Stimulated activated CD4-positive, alpha-beta T cell treated with anti-CD3 and anti-CD28 coated beads, Interleukin-12 subunit alpha, Interleukin-12 subunit beta, amount 100 ng/mL, for 4 hours (primary cell): ENCODE data around the gene NFIL3.
"Not testable (repeated sequence)": the region's sequence is repeated elsewhere in the genome, so short reads cannot be mapped to it uniquely, and the experiment has no call there.

Experiments used
- DNase-seq: peaks from one replicate; pipeline ENCODE4 v3.0.0-alpha.2; 2020

The NFIL3 gene, protein sequence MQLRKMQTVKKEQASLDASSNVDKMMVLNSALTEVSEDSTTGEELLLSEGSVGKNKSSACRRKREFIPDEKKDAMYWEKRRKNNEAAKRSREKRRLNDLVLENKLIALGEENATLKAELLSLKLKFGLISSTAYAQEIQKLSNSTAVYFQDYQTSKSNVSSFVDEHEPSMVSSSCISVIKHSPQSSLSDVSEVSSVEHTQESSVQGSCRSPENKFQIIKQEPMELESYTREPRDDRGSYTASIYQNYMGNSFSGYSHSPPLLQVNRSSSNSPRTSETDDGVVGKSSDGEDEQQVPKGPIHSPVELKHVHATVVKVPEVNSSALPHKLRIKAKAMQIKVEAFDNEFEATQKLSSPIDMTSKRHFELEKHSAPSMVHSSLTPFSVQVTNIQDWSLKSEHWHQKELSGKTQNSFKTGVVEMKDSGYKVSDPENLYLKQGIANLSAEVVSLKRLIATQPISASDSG

DNA sequence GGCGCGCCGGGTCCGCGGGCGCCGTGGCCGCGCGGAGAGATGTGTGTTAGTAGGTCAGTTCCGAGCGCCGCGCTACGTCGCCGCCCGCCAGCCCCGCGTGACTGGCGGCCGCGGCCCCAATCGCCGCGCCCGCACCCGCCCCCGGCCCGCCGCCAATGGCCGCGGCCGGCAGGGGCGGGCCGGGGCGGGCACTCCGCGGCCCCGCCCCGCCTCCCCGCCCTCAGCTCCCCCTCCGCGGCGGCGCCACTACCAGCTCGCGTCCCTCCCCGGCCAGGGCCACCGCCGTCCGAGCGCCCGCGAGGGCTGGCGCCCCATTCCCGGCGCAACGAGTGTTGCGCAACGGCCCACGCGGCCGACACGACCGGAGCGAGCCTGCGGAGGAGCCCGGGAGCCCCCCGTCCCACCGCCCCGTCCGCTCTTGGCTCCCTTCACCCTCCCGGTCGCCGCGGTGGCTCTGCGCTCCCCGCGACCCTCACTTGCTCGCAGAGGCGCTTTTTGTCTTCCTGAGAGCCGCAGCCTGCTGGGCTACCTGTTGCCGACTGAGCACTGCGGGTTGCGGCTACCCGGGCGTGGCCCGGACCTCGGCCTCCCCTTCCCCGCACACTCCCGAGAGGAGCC is at the start of gene NFIL3:
Gene NFIL3 (minus strand): TSS at position 48 of the 618 bp plus-strand sequence. CDS start 13,098 bp downstream, outside the sequence.
- peak; percentile 69 for DNase-seq

DNA sequence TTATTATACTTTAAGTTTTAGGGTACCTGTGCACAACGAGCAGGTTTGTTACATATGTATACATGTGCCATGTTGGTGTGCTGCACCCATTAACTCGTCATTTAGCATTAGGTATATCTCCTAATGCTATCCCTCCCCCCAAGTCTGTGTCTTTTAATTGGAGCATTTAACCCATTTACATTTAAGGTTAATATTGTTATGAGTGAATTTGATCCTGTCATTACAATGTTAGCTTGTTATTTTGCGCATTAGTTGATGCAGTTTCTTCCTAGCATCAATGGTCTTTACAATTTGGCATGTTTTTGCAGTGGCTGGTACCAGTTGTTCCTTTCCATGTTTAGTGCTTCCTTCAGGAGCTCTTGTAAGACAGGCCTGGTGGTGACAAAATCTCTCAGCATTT is 47.9 kb upstream of the NFIL3 start:
- not testable (repeated sequence) for DNase-seq

DNA sequence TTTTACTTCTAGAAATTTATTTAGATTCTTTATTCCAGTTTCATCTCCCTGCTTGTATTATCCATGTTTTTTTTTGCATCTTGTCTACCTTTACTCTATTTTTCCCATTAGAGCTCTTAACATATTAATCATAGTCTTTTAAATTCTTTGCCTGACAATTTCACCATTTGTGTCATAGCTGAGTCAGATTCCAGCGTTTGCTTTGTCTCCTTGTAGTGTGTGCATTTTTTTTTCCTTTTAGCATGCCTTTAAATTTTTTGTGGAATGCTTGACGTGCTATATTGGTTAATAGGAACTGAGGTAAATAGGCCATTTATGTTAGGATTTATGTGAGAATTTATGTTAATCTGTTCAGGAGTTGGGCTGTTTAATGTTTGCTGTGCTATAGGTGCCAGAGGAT is 41.8 kb upstream of the NFIL3 start:
- DNase-seq: no peak

DNA sequence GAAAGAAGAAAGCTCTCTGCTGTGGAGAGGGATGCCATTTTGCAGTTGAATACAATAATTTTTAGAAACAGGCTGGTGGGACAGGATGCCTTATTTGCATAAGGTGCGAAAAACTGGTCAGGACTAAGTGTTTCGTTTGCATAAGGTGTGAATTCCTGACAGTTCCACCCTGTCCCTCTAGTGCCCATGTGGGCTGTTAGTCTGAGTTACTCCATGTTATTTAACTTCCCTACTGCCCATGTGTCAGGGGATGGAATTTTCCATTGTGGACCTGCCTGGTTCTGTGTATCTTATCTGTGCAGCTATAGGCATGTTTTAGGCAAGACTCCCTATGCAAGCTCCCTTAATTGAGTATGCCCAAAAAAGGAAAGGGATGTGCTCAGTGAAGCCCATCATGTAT is 35.3 kb upstream of the NFIL3 start:
- no peak for DNase-seq

DNA sequence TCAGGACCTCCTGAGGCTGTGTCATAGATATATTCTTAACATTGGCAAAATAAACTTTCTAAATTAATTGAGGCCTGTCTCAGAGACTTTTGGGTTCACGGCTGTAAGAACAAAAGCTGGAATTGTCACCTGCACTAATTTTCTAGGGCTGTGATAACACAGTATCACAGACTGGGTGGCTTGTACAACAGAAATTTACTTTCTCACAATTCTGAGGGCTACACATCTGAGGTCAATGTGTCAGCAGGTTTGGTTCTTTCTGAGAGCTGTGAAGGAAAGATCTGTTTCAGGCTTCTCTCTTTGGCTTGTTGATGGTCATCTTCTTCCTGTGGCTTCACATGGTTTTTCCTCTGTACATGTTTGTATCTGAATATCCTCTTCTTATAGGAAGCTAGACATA is 29.2 kb upstream of the NFIL3 start:
- no peak for DNase-seq

DNA sequence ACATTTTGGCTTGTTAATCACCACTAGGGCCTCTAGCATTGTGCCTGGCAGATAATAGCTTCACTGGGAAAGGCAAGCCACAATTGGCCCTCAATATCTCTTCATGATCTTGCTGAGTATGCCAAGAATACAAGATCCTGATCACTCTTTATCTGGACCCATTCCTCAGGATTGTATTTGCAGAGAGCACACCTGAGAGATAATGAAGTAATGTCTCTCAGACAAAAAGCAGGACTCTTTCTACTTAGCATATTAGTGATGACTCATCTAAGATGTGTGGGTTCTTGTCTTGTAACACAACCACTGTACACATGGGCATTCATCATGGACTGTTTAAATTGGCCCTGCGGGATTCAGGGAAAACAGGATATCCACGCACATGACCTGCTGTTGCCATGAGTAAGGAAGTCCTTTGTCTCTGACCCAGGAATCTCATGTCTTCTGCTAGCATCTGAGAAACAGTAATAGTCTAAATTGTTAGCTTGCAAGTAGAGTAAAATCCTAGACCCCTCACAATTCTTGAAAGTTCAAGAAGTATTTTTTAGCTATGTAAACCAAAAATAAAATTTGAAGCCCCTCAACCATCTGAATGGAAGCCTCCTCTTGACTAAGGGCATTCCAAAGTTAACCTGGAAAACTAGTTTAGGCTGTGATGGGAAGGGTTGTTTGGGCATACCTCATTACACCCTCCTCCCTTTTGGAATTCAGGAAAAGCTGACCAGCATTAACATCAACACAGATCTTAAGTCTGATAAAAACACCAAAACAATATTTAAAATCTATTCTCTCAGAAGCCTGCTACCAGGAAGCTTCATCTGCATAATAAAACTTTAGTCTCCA is 28.0 kb upstream of the NFIL3 start:
- no peak for DNase-seq

DNA sequence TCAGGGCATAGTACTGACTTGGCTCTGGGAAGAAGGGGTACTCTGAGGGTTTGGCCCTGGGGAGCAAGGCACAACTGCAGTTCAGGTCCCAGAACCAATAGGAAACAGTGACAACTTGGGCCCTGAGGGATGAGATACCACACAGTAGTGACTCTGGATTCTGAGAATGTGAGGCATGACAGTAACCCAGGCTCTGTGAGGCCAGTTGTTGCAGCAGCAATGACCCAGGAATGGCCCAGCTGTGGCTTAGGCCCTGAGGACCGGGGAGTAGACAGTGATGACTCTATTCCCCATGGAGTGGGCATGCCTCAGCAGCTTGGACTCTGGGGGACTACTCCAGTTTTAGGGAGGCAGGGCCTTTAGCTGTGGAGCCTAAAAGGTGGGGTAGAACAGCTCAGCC is 21.5 kb upstream of the NFIL3 start:
- no peak for DNase-seq

DNA sequence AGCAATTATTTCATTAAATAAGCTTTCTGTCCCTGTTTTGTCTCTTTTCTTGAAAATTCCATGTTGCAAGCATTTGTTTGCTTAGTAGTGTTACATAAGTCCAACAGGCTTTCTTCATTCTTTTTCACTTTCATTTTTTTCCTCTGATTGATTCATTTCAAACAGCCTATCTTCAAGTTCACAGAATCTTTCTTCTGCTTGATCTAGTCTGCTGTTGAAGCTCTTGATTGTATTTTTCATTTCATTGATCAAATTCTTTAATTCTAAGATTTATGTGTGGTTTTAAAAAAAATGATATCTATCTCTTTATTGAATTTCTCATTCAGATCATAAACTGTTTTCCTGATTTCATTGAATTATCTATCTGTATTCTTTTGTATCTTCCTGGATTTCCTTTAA is 20.4 kb upstream of the NFIL3 start:
- DNase-seq: no peak

DNA sequence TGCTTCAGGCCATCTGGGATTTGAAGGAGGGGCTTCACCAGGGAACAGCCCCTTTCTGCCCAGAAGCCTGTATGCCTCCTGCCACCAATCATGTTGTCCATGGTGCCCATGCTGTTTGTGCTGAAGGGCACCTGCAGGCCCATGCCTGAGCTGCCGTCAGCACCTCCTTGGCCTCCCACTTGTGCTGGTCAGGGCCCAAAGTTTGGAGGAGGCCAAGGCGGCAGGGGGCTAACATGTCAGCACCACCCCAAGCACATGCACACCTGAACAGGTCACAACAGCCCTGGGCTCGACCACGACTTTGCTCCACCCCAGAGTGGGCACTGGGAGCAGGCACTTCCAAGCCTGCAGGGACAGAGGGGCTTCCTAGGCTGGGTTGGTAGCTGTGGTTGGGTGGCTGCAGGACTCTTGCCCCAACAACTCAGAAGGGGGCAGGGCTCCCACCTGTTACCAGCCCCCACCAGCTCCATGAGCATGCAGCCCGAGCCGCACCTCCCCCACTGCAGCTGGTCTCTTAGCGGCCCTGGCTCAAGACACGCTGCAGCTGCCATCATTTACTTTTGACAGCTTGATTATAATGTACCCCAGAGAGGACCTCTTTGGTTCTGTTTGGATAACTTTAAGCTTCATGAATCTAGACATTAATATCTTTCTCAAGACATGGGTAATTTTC is 19.8 kb upstream of the NFIL3 start:
- no peak for DNase-seq

DNA sequence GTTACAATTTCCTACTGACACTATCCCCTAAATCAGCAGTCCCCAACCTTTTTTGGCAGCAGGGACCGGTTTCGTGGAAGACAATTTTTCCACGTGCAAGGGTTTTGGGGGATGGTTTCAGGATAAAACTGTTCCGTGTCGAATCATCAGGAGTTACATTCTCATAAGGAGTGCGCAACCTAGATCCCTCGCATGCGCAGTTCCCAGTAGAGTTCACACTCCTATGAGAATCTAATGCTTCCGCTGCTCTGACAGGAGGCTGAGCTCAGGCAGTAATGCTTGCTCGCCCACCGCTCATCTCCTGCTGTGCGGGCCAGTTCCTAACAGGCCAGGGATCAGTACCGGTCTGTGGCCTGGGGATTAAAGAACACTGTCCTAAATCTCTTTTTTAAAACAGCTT is 13.2 kb upstream of the NFIL3 start:
- no peak for DNase-seq

DNA sequence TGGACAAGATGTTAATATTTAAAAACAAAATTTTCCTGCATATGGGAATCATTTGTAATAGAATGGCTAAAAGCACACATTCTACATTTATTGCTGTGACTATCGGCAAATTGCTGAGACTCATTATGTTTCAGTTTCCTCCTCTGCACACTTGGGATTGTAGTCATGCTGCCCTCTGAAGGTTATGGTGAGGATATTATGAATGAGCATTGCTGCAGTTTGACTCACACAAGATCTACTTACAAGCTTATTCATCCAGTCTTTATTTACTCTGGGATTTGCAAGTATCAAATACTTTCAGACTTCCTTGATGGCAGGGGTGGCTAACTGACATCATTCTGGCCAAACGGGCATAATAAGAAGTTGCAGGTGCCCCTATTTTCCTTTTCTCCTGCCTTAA is 9.5 kb upstream of the NFIL3 start:
- DNase-seq: no peak

DNA sequence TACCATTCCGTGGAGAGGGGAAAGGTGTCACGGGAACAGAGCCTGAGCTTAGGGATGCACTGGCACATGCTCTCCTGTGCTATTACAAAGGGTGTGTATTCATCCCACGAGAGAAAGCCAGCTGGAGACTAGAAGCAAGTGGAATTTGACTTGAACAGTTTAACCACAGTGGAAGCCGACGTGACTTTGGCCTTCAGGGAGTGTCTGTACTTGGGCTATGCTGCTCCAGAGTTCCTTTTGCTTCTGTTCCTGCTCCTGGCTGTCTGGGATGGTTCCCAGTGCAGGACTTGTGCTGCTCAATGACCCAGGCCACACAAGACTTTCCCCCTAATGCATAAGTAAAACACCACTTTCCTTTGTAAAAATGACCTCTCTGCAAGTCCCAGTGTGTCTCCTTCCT is 7.9 kb upstream of the NFIL3 start:
- DNase-seq: no peak

DNA sequence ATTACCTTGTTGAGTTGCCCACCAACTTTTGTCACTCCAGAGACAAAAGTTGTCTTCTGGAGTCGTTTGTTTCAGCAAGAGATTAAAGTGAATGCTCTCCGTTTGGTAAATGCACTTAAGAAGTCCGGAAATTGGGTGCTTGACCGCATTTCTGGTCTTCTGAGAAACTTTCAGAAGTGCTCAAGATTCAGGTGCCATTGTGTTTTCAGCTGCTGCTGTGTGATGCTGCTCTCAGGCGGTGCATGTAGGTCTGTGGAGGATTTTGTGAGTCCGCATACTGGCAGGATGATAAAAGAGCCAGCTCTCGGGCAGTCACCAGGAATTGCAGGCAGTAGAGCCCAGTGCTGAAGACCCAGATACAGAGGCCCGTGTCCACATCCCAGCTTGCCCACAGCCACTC is 5.9 kb upstream of the NFIL3 start:
- DNase-seq: no peak

DNA sequence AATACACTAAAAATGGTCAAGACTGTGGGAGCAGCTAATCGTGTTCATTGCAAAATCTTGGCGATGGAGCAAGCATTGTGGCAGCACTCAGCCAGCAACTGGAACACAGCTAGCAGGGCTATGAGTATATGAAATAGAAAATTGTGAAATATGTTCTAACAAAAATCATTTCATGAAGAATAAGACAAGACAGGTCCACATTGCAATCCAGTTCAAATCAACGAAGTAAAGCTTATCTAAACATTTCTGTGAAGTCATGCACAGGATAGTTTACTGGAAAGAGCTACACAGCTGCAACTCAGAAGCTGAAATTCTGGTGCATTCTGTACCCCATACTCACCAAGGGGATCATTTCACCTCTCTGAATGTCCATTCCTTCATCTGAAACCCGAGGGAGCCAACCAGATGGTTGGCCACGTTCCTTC is 5.3 kb upstream of the NFIL3 start:
- no peak for DNase-seq

DNA sequence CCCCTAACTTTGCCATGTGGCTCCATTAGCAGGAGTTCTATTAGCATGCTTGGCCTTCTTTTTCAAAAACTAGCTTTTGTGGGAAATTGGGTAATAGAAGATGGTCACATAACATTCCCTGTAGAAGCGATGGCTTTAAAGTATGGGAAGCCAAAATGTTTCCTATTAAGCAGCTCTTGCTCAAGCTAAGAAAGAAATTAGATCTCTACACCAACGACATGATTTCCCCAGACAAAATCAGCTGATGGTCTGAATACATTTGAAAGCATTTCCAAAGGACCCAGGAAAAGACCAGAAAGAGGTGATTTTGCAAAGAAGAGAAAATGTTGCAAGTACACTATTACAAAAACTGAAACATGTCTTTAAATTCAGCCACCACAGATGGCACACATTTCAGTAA is 4.8 kb upstream of the NFIL3 start:
- no peak for DNase-seq

DNA sequence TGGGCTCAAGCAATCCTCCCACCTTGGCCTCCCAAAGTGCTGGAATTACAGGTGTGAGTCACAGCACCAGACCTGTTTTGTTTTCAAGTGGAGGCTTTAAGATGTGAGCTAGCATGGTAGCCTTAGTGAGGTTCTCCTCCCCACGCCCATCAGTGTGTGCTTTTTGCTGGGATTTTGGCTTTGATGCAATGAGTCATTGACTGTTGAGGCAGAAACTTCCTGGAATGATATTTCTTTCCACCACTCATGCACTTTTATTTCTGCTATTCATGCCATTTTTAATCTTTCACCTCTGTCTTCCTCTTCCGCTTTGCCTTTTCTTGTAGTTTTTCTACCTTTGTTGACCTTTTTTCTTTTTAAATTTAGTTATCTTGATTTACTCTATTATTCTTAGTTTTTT is 4.2 kb upstream of the NFIL3 start:
- no peak for DNase-seq

DNA sequence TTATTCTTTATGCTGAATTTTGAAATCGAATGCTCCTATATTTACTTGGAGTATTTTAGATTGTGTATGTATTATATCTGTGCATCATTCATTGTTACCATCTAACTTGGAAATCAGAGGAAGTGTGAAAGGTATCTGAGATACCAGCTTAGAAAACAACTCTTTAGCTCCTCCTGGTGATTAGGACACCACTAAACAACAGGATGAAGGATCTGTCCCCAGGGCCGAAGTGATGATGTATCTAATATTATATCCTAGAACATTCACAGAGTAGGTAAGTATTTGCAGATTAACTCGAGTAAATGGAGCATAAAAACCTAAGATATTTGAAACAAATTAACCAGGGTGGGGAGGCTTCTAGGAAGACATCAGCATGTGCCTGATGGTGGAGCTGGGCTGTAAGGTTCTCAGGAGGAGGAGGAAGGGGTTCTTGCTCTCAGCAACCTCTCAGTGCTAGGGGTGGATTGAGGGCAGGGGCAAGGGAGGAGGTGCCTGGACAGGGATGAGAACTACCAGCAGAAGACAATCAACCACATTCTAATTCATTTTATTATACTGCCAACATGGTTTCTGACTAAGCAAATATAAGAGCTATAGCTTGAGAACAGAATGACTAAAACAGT is 2.6 kb upstream of the NFIL3 start:
- DNase-seq: no peak

DNA sequence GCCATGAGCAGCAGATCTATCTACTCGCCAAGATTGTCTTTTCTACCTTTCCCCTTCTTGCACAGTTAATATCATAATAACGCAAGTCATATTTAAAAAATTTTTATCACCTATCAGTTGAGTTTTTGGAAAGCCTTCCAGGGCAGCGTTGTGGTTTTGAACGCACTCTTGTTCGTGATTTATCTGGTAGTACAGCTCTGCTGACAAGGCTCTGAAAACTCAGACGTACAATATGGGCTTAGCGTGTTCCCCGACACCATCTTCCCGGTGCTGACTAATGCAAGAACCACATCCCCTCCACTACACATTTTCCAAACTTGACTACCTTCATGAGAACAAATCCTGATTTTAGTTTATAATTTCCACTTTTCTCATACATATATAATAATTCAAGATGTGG is 1.6 kb upstream of the NFIL3 start:
- DNase-seq: no peak

DNA sequence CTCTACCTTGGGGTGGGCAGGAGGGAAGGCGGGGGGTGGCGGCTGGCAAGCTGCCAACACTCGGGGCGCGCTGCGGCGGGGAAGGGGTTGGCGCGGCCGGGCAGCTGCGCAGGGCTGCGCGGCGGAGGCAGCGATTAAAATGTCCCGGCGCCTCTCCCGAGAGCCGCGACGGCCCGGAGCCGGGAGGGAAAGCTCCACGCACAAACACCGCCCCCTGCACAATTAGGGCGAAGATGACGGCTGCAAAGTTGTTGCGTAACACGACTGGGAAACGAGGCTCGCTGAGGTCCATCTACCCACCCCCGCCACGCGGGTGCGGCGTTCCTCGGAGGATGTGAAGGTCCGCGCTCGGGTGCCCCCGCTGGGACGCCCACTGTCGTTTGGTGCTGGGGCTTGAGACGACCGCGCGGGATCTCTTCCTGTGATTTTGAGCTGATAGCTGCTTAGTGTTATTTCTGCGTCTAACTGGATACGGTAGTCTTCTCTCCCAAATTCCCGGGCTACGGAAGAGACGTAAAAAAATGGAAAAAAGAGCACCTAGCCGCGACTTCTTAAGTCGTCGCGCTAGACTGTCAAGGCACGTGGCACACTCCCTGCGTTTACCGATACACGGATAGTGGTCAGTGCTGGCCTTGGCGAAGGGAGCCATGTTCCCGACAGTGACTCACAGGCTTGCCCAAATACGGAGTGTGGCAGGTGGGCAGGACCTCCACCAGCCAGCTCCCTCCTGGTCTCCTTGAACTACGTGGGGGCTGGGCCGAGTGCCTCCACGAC is 958 bp upstream of the NFIL3 start:
- peak; percentile 53 for DNase-seq

DNA sequence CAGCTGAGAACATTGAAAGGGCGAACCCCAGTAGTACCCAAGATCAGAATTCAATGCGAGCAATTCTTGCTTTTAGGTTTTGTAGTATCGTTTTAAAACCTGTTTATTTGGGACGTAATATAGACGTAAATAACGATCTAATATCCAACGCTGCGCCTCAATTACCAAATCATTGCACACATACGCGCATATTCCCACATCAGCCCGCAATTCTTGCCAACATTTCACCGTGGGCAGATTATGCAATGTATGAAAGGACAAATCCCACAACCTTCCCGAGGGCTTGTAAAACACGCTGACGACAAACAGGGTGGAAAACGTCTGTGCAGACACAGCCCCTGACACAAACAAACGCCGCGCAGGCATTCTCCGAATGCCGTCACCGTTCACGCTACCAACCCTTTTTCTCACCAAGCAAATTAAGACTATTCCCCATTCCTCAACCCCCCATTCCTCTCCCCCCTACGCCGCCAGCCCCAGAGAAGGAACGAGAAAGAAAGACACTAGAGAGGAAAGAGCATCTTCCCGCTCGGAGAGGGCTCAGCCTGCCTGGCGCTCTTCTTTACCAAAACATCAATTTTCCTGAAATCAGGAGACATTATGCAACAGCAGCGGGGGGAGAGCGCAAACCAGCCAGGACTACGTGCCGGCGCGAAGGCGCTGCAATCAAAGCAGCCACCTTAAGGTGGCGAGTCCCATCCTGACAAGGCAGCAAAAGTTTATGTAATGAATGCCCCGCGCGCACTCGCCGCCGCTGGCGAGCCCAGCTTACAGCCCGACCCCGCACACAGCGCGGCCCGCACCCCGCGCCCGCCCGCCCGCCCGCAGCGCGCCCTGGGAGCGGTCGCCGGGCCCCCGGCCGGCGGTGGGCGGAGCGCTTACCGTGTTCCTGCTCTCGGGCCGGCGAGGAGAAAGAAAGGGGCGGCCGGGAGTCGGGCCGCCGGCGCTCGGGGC is 597 bp downstream of the NFIL3 start:
- DNase-seq: peak; percentile 46
